ENCODE measurements around the gene POLR1G. TPM values are rescaled to one million over a fixed set of nuclear protein-coding genes. Genes with fewer than 3 reads are reported as not detected.

The POLR1G gene
- total and polyA plus RNA-seq, 9 of the 15 experiments (the other 6 are each of a cell fraction or from before 2014, with no cell fraction given), result 3.0 to 50.1 (median 27.4) TPM

DNA sequence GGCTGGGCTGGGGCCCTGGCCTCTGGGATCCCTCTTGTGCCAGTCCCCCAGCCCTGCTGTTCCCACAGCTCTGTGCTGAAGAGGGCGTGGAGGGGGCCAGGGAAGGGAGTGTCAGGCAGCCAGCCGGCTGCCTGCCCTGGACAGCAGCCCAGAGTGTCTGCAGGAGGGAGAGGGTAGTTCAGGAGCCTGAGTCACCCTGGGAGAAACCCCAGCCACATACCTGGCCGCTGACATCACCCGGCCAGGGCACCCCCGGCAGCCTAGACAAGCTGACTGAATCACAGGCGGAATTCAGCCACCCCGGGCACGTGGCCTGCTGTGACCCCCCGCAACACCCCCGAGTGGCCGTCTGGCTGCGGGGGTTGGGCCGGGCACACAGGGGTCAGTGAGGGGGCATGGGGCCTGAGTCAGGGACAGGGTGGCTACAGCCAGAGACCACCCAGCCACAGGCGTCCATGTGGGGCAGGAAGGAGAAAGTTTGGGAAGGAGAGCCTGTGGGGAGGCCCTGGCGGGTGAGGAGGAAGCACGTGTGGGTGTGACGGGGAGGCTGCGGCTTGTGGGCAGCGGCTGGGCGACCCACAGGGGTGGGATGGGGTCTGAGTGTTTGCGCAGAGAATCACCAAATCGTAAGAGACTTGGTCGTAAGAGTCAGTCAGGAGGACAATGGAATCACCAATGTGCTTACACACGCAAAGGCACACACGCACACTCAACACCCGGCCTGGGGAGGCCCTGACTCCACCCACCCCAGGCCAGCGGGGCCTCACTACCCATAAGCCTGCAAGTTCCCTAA is 49.5 kb downstream of the POLR1G start (continued):
- TF ChIP-seq, protein P1, sequence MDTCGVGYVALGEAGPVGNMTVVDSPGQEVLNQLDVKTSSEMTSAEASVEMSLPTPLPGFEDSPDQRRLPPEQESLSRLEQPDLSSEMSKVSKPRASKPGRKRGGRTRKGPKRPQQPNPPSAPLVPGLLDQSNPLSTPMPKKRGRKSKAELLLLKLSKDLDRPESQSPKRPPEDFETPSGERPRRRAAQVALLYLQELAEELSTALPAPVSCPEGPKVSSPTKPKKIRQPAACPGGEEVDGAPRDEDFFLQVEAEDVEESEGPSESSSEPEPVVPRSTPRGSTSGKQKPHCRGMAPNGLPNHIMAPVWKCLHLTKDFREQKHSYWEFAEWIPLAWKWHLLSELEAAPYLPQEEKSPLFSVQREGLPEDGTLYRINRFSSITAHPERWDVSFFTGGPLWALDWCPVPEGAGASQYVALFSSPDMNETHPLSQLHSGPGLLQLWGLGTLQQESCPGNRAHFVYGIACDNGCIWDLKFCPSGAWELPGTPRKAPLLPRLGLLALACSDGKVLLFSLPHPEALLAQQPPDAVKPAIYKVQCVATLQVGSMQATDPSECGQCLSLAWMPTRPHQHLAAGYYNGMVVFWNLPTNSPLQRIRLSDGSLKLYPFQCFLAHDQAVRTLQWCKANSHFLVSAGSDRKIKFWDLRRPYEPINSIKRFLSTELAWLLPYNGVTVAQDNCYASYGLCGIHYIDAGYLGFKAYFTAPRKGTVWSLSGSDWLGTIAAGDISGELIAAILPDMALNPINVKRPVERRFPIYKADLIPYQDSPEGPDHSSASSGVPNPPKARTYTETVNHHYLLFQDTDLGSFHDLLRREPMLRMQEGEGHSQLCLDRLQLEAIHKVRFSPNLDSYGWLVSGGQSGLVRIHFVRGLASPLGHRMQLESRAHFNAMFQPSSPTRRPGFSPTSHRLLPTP (IDR thresholded peaks at IDR 0.05; ENCODE audit: borderline replicate concordance, extremely low read depth, insufficient read length), result no peak
- TF ChIP-seq, protein P2, sequence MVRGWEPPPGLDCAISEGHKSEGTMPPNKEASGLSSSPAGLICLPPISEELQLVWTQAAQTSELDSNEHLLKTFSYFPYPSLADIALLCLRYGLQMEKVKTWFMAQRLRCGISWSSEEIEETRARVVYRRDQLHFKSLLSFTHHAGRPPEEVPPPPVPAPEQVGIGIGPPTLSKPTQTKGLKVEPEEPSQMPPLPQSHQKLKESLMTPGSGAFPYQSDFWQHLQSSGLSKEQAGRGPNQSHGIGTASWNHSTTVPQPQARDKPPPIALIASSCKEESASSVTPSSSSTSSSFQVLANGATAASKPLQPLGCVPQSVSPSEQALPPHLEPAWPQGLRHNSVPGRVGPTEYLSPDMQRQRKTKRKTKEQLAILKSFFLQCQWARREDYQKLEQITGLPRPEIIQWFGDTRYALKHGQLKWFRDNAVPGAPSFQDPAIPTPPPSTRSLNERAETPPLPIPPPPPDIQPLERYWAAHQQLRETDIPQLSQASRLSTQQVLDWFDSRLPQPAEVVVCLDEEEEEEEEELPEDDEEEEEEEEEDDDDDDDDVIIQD (CRISPR knock-in tag; IDR thresholded peaks at IDR 0.05), result no peak
- TF ChIP-seq KLF1 (tag; IDR thresholded peaks at IDR 0.05) (no peak), CBFB (CRISPR knock-in tag; IDR thresholded peaks at IDR 0.05) (no peak), CHD4 (IDR thresholded peaks at IDR 0.05; ENCODE audit: insufficient read depth, insufficient replicate concordance, low read depth, low read length, poor library complexity, severe bottlenecking) (no peak), ZNF668 (CRISPR knock-in tag; IDR thresholded peaks at IDR 0.05) (no peak), CEBPB (tag; IDR thresholded peaks at IDR 0.05) (no peak), ZNF23 (CRISPR knock-in tag; IDR thresholded peaks at IDR 0.05) (no peak), ZNF695 (CRISPR knock-in tag; IDR thresholded peaks at IDR 0.05) (no peak), MCM7 (IDR thresholded peaks at IDR 0.05) (no peak), HDAC1 (IDR thresholded peaks at IDR 0.05) (peak in 1 of 2 experiments; percentile 71; a peak in 2 of 4 replicates), TEAD4 (IDR thresholded peaks at IDR 0.05; ENCODE audit: low read length) (peak; percentile 89), TEAD4 (CRISPR knock-in tag; IDR thresholded peaks at IDR 0.05; ENCODE audit: borderline replicate concordance) (peak; percentile 95), FOSL1 (tag; conservative IDR thresholded peaks at IDR 0.05) (peak; percentile 99)
- TF ChIP-seq, protein P3, sequence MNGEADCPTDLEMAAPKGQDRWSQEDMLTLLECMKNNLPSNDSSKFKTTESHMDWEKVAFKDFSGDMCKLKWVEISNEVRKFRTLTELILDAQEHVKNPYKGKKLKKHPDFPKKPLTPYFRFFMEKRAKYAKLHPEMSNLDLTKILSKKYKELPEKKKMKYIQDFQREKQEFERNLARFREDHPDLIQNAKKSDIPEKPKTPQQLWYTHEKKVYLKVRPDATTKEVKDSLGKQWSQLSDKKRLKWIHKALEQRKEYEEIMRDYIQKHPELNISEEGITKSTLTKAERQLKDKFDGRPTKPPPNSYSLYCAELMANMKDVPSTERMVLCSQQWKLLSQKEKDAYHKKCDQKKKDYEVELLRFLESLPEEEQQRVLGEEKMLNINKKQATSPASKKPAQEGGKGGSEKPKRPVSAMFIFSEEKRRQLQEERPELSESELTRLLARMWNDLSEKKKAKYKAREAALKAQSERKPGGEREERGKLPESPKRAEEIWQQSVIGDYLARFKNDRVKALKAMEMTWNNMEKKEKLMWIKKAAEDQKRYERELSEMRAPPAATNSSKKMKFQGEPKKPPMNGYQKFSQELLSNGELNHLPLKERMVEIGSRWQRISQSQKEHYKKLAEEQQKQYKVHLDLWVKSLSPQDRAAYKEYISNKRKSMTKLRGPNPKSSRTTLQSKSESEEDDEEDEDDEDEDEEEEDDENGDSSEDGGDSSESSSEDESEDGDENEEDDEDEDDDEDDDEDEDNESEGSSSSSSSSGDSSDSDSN (IDR thresholded peaks at IDR 0.05; ENCODE audit: borderline replicate concordance in 1 of 2, low read depth in 2 of 2, low read length in 2 of 2), result peak in 1 of 2 experiments; percentile 52; a peak in 1 of 4 replicates
- TF ChIP-seq, protein P4, sequence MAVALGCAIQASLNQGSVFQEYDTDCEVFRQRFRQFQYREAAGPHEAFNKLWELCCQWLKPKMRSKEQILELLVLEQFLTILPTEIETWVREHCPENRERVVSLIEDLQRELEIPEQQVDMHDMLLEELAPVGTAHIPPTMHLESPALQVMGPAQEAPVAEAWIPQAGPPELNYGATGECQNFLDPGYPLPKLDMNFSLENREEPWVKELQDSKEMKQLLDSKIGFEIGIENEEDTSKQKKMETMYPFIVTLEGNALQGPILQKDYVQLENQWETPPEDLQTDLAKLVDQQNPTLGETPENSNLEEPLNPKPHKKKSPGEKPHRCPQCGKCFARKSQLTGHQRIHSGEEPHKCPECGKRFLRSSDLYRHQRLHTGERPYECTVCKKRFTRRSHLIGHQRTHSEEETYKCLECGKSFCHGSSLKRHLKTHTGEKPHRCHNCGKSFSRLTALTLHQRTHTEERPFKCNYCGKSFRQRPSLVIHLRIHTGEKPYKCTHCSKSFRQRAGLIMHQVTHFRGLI (CRISPR knock-in tag; IDR thresholded peaks at IDR 0.05), result no peak
- TF ChIP-seq, protein P5, sequence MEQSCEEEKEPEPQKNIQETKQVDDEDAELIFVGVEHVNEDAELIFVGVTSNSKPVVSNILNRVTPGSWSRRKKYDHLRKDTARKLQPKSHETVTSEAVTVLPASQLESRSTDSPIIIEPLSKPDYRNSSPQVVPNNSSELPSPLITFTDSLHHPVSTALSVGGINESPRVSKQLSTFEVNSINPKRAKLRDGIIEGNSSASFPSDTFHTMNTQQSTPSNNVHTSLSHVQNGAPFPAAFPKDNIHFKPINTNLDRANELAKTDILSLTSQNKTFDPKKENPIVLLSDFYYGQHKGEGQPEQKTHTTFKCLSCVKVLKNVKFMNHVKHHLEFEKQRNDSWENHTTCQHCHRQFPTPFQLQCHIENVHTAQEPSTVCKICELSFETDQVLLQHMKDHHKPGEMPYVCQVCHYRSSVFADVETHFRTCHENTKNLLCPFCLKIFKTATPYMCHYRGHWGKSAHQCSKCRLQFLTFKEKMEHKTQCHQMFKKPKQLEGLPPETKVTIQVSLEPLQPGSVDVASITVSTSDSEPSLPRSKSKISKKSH (CRISPR knock-in tag; IDR thresholded peaks at IDR 0.05), result no peak

All from K562 (cell line).